ENCODE measurements around the gene PHLDA2. TPM values are rescaled to one million over a fixed set of nuclear protein-coding genes. Genes with fewer than 3 reads are reported as not detected.

Gene PHLDA2
- total and polyA plus RNA-seq, 2 of the 13 experiments (the other 11 are each of a cell fraction or from before 2014, with no cell fraction given) = 0.55 to 0.78 TPM

GRCh38 chr11:2891326-2892214, 37.6 kb downstream of the PHLDA2 start:
- no peaks in the 10 kb centered on the region for H3K79me2 ChIP-seq (ENCODE audit: insufficient read depth, low read length)
- peaks cover 39% of the 10 kb centered on the region for H3K4me1 ChIP-seq (ENCODE audit: insufficient read depth, low read length)
- ATAC-seq (no peak), DNase-seq (ENCODE audit: low spot score) (peak; percentile 30), FAIRE-seq (no peak)
- ChIA-PET POLR2A (interaction anchor here (0.8 to 2.2 kb wide), 9 partner anchors 10 to 358 kb away, joined by 3 to 9 read pairs (median 3); partner anchors contain the start of gene KCNQ1OT1), CTCF (ENCODE audit: low intra/inter-chr PET ratio, low total read pairs) (interaction anchor here (1.0 to 8.6 kb wide), 3 partner anchors 39 to 359 kb away, joined by 3 to 148 read pairs (median 11); no protein-coding TSS in a partner anchor)
- in situ Hi-C loops (cut with HindIII; ENCODE audit: extremely low pct_ligation_motif_present, low pct_unique_long_range_greater_than_20kb) (no loop called here), intact Hi-C loops (cut with micrococcal nuclease; ENCODE audit: unreplicated experiment) (loop anchor here (2.0 kb wide), 1 partner anchor 463 kb away; no protein-coding TSS in a partner anchor)
- BruUV-seq (replicated peaks) = no TSS peak
- no peaks in the 10 kb centered on the region for H3K9me3 ChIP-seq (ENCODE audit: low read length)
- H3K27me3 ChIP-seq (ENCODE audit: control insufficient read depth in 1 of 2, insufficient read depth in 2 of 2, low read length in 2 of 2) = peaks cover 3 to 18% of the 10 kb centered on the region in 2 experiments
- H3K36me3 ChIP-seq (replicated peaks in 1 of 2; ENCODE audit: control insufficient read depth in 1 of 2, insufficient read depth in 2 of 2, low read length in 2 of 2) = no peaks in the 10 kb centered on the region
- H3K27ac ChIP-seq (ENCODE audit: extremely low read length, insufficient read depth, low read length) = no peak overlapping the region
- 40% methylated on average over 7 of the region's 17 CpGs for WGBS (ENCODE audit: low lambda C conversion rate)
- H3K4me2 ChIP-seq (ENCODE audit: low read depth, low read length) = peak overlapping the region; percentile 29; the same call in 1 of the 2 replicates
- H3K9ac ChIP-seq (ENCODE audit: insufficient read depth, low read depth, low read length) = no peak overlapping the region
- H2AFZ ChIP-seq (ENCODE audit: low read length) = no peak overlapping the region
- no peaks in the 10 kb centered on the region for H4K20me1 ChIP-seq (ENCODE audit: insufficient read depth, low read length)
- peak overlapping the region in 1 of 3 experiments; percentile 10; a peak in 1 of 6 replicates for H3K4me3 ChIP-seq (replicated peaks in 1 of 3; ENCODE audit: insufficient read depth in 1 of 3, low read depth in 2 of 3, low read length in 3 of 3)
- TF ChIP-seq GRHL1 (CRISPR knock-in tag; conservative IDR thresholded peaks at IDR 0.05) = no peak
- TF ChIP-seq NFKB2 (CRISPR knock-in tag; IDR thresholded peaks at IDR 0.05; ENCODE audit: borderline replicate concordance) = 0 out of 2 replicates have a peak, but pooled peaks have one; percentile 2
- no peak for TF ChIP-seq RFX1 (IDR thresholded peaks at IDR 0.05)
- no peak for TF ChIP-seq KAT2B (IDR thresholded peaks at IDR 0.05; ENCODE audit: borderline replicate concordance, low read depth, low read length)
- no peak for TF ChIP-seq ZFP36L1 (CRISPR knock-in tag; IDR thresholded peaks at IDR 0.05)
- no peak for TF ChIP-seq FOXA1 (IDR thresholded peaks at IDR 0.05)
- TF ChIP-seq FOXA1 (CRISPR knock-in tag; IDR thresholded peaks at IDR 0.05) = 0 out of 2 replicates have a peak, but pooled peaks have one; percentile 16
- no peak for TF ChIP-seq ATF6 (CRISPR knock-in tag; conservative IDR thresholded peaks at IDR 0.05)
- TF ChIP-seq CHD4 (IDR thresholded peaks at IDR 0.05; ENCODE audit: borderline replicate concordance, low read length) = no peak
- TF ChIP-seq SP1 (IDR thresholded peaks at IDR 0.05) = no peak
- TF ChIP-seq SP1 (CRISPR knock-in tag; IDR thresholded peaks at IDR 0.05) = 0 out of 2 replicates have a peak, but pooled peaks have one; percentile 23
- TF ChIP-seq ZNF691 (CRISPR knock-in tag; IDR thresholded peaks at IDR 0.05; ENCODE audit: borderline replicate concordance, low read depth) = peak; percentile 17; the same call in 1 of the 2 replicates
- no peak for TF ChIP-seq MTF1 (CRISPR knock-in tag; IDR thresholded peaks at IDR 0.05)
- TF ChIP-seq NFYB (CRISPR knock-in tag; IDR thresholded peaks at IDR 0.05) = no peak
- TF ChIP-seq ZBTB3 (CRISPR knock-in tag; IDR thresholded peaks at IDR 0.05; ENCODE audit: borderline replicate concordance, low read depth) = no peak
- no peak for TF ChIP-seq ZEB1 (IDR thresholded peaks at IDR 0.05; ENCODE audit: insufficient replicate concordance, low read depth)
- no peak for TF ChIP-seq CCDC6 (CRISPR knock-in tag; IDR thresholded peaks at IDR 0.05)
- TF ChIP-seq JUND (CRISPR knock-in tag; IDR thresholded peaks at IDR 0.05) = no peak
- TF ChIP-seq KDM5B (CRISPR knock-in tag; IDR thresholded peaks at IDR 0.05; ENCODE audit: borderline replicate concordance) = 0 out of 2 replicates have a peak, but pooled peaks have one; percentile 29
- TF ChIP-seq ZC3H13 (CRISPR knock-in tag; IDR thresholded peaks at IDR 0.05) = no peak

Data from HepG2 (cell line).